ENCODE results near the gene PITPNM2.

DNA sequence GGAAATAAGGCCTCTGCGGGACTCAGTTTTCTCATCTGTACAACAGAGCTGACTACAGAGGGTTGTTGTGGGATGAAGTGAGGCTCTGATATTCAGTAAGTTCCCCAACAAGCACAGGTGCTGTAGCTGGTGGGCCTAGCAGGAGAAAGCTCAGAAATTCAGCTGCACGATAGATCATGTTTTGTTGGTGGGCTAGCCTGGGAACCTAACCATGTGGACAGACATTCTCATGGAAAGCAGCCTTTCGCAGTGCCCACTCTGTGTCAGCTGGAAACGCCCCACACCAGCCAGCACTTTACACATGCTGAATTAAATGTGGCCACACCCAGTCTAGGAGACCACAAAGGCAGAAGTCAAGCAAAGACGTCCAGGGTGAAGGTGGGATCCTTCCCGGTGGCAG, 16.1 kb downstream of the PITPNM2 start:
- TF ChIP-seq CTCF (conservative IDR thresholded peaks at IDR 0.05; ENCODE audit: low read length), result no peak
- TF ChIP-seq EZH2phosphoT487 (IDR thresholded peaks at IDR 0.05; ENCODE audit: borderline replicate concordance), result no peak
